K562 (cell line): ENCODE measurements around the gene CCDC196. TPM values are rescaled to one million over a fixed set of nuclear protein-coding genes. Genes with fewer than 3 reads are reported as not detected.

Experiments used
- KAT7 ChIP-seq: sonication (generic); formaldehyde crosslinking; IDR thresholded peaks from 2 replicates; pipeline ENCODE4 v1.8.0; 2022; ENCODE audit warnings: missing genetic modification reagents, mild to moderate bottlenecking, borderline replicate concordance
- MGA ChIP-seq: fragments of 450-650 bp; IDR thresholded peaks from 2 replicates; pipeline ENCODE4 v1.6.1; 2016; ENCODE audit warnings: mild to moderate bottlenecking, moderate library complexity
- RAD21 ChIP-seq, 2 experiments: fragments of 250-450 bp in 1 of 2; fragments of 450-650 bp in 1 of 2; sonication (Bioruptor Pico) in 1 of 2; formaldehyde crosslinking in 1 of 2; IDR thresholded peaks in 1 of 2; conservative IDR thresholded peaks in 1 of 2; 2 replicates each; pipeline versions ENCODE4 v1.4.0 to v1.8.0; 2020 to 2022; ENCODE audit warnings: mild to moderate bottlenecking in 2 of 2, moderate library complexity in 1 of 2
- polyA plus RNA-seq, 8 experiments: library from polyadenylated mRNA; depleted of rRNA in 4 of 8; stranded (reverse) in 5 of 8; unstranded in 3 of 8; fragments of >200 nt; fragmentation: Nextera tagmentation in 2 of 8; fragmentation: Illumina TruSeq in 1 of 8; extraction: Ambion mirVana in 2 of 8; extraction: Trizol in 1 of 8; gene quantifications; 2 replicates each; pipeline versions ENCODE4 v1.2.1 to v1.2.3, GENCODE V29; 2011 to 2014; ENCODE audit warnings: inconsistent platforms in 1 of 8, missing spikeins in 1 of 8
- total RNA-seq, 7 experiments: library from RNA; depleted of rRNA in 6 of 7; stranded (reverse); fragments of >200 nt in 6 of 7; fragmentation: Illumina TruSeq in 2 of 7; extraction: Trizol in 2 of 7; gene quantifications; 2 replicates each; pipeline versions ENCODE4 v1.2.1 to v1.2.3, GENCODE V29; 2011 to 2021; ENCODE audit warnings: low replicate concordance in 1 of 7
- TF ChIP-seq, protein P1 (sequence below), 2 experiments: fragments of 450-650 bp in 1 of 2; sonication (generic) in 1 of 2; formaldehyde crosslinking in 1 of 2; IDR thresholded peaks; 2 replicates each; pipeline versions ENCODE4 v1.7.1 to v1.9.0; 2016 to 2022; ENCODE audit warnings: inconsistent platforms in 1 of 2, mild to moderate bottlenecking in 1 of 2, missing genetic modification reagents in 1 of 2

The CCDC196 gene
- total and polyA plus RNA-seq, 9 of the 15 experiments (the other 6 are each of a cell fraction or from before 2014, with no cell fraction given) = not detected

DNA sequence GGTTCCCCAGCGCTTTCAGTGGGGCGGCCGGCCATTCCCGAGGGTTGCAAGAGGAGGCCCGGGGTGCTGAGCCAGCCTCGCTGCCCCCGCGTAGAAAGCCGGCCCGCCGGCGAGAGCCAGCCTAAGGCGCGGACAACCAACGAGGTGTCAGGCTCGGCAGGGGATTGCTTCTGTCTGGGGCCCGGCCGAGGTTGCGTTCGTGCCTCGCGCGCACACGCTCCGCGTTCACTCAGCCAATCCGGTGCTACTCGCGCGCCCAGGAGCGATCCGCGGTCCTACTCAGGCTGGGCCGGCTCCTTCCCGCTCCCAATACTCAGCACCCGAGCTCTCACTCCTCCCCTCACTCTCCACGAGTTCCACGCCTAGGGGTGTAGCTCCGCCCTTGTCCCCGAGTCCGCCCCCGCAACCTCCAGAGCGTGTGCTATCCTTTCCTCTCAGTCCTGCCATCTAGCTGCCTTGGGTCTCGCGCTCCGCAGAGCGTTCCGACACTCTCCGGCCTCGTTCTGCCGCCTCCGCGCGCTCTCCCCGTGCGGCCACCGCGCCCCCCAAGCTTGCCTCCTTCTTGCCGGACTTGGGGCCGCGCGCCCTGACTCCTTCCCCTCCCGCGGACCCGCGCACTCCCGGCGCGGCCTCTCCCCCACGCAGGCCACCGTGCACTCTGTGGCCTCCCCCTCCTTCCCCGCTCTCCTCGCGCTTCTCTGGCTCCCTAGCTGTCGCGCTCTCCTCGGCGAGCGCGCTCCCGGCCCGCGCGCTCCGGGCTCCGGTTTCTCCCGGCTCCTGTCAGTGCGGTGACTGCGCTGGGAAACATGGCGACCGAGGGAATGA lies 21.8 kb downstream of the CCDC196 start, which contains the start of gene GPHN (continued):
- TF ChIP-seq, protein P1, sequence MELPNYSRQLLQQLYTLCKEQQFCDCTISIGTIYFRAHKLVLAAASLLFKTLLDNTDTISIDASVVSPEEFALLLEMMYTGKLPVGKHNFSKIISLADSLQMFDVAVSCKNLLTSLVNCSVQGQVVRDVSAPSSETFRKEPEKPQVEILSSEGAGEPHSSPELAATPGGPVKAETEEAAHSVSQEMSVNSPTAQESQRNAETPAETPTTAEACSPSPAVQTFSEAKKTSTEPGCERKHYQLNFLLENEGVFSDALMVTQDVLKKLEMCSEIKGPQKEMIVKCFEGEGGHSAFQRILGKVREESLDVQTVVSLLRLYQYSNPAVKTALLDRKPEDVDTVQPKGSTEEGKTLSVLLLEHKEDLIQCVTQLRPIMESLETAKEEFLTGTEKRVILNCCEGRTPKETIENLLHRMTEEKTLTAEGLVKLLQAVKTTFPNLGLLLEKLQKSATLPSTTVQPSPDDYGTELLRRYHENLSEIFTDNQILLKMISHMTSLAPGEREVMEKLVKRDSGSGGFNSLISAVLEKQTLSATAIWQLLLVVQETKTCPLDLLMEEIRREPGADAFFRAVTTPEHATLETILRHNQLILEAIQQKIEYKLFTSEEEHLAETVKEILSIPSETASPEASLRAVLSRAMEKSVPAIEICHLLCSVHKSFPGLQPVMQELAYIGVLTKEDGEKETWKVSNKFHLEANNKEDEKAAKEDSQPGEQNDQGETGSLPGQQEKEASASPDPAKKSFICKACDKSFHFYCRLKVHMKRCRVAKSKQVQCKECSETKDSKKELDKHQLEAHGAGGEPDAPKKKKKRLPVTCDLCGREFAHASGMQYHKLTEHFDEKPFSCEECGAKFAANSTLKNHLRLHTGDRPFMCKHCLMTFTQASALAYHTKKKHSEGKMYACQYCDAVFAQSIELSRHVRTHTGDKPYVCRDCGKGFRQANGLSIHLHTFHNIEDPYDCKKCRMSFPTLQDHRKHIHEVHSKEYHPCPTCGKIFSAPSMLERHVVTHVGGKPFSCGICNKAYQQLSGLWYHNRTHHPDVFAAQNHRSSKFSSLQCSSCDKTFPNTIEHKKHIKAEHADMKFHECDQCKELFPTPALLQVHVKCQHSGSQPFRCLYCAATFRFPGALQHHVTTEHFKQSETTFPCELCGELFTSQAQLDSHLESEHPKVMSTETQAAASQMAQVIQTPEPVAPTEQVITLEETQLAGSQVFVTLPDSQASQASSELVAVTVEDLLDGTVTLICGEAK (IDR thresholded peaks at IDR 0.05) = no peak
- TF ChIP-seq, protein P1 (CRISPR knock-in tag; IDR thresholded peaks at IDR 0.05) = no peak
- peak; percentile 87; the same call in 1 of the 2 replicates for TF ChIP-seq KAT7 (CRISPR knock-in tag)
- TF ChIP-seq MGA = peak; percentile 79
- TF ChIP-seq RAD21 (CRISPR knock-in tag; conservative IDR thresholded peaks at IDR 0.05 in 1 of 2, IDR thresholded peaks at IDR 0.05 in 1 of 2) = no peak
